Activated CD8-positive, alpha-beta T cell treated with anti-CD3 and anti-CD28 coated beads for 36 hours (primary cell): ENCODE results near the gene FRMD4B. TPM values are rescaled to one million over a fixed set of nuclear protein-coding genes. Genes with fewer than 3 reads are reported as not detected.

ENCODE experiments used
- ATAC-seq: fragments of 200-7000 bp; cut with Tn5 transposase; one replicate; pipeline ENCODE4 v1.10.0; 2021; ENCODE audit warnings: mild to moderate bottlenecking, moderate library complexity
- CTCF ChIA-PET: fragments of 350-600 bp; sonication (Branson Sonifier 250); formaldehyde crosslinking; loops from one replicate; lab custom pipeline; 2021; ENCODE audit warnings: antibody characterized with exemption; lab: Charles Lee
- POLR2A ChIA-PET: fragments of 350-600 bp; sonication (Branson Sonifier 250); formaldehyde crosslinking; loops from one replicate; lab custom pipeline; 2021; ENCODE audit warnings: antibody characterized with exemption; lab: Charles Lee
- DNase-seq: peaks from one replicate; pipeline ENCODE4 v3.0.0-alpha.2; 2020
- H3K27ac Mint-ChIP-seq: one replicate; pipeline ENCODE4 v1.8.0; 2021; ENCODE audit warnings: mild to moderate bottlenecking, mixed read lengths
- H3K27me3 Mint-ChIP-seq: one replicate; pipeline ENCODE4 v1.8.0; 2021; ENCODE audit warnings: mixed read lengths
- H3K36me3 Mint-ChIP-seq: one replicate; pipeline ENCODE4 v1.8.0; 2021; ENCODE audit warnings: low read depth, mixed read lengths
- H3K4me1 Mint-ChIP-seq: one replicate; pipeline ENCODE4 v1.8.0; 2021; ENCODE audit warnings: low read depth, mixed read lengths
- H3K4me3 Mint-ChIP-seq: one replicate; pipeline ENCODE4 v1.8.0; 2021; ENCODE audit warnings: mild to moderate bottlenecking, moderate library complexity, mixed read lengths
- H3K9me3 Mint-ChIP-seq: one replicate; pipeline ENCODE4 v1.8.0; 2021; ENCODE audit warnings: mixed read lengths
- intact Hi-C: fragments of 100-400 bp; cut with micrococcal nuclease; formaldehyde crosslinking; loops from one replicate; pipeline ENCODE4 v1.10.0; 2022
- total RNA-seq, 2 experiments: library from RNA; stranded (reverse); gene quantifications; one replicate each; pipeline ENCODE4 v1.2.3, GENCODE V29; 2021
- TF ChIP-seq, protein P1 (sequence below): fragments of 200-600 bp; IDR thresholded peaks from one replicate; pipeline ENCODE4 v1.8.0; 2022; ENCODE audit warnings: antibody characterized with exemption, mild to moderate bottlenecking

The FRMD4B gene
- total RNA-seq, 2 experiments from 2014 or later, result 11.7 to 11.8 TPM

GRCh38 chr3:69408542-69408941 lies 22.7 kb upstream of the FRMD4B start:
- ChIA-PET CTCF (interaction anchor here (1.3 to 3.6 kb wide), 9 partner anchors 8 to 288 kb away, joined by 4 to 41 read pairs (median 12); partner anchors contain the start of gene FRMD4B), POLR2A (no interaction called here)
- TF ChIP-seq, protein P1, sequence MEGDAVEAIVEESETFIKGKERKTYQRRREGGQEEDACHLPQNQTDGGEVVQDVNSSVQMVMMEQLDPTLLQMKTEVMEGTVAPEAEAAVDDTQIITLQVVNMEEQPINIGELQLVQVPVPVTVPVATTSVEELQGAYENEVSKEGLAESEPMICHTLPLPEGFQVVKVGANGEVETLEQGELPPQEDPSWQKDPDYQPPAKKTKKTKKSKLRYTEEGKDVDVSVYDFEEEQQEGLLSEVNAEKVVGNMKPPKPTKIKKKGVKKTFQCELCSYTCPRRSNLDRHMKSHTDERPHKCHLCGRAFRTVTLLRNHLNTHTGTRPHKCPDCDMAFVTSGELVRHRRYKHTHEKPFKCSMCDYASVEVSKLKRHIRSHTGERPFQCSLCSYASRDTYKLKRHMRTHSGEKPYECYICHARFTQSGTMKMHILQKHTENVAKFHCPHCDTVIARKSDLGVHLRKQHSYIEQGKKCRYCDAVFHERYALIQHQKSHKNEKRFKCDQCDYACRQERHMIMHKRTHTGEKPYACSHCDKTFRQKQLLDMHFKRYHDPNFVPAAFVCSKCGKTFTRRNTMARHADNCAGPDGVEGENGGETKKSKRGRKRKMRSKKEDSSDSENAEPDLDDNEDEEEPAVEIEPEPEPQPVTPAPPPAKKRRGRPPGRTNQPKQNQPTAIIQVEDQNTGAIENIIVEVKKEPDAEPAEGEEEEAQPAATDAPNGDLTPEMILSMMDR, result no peak
- Mint-ChIP-seq H3K4me3 (no peak overlapping the region), H3K9me3 (peaks cover 7% of the 10 kb centered on the region), H3K4me1 (peaks cover 5% of the 10 kb centered on the region), H3K36me3 (no peaks in the 10 kb centered on the region), H3K27me3 (peaks cover 5% of the 10 kb centered on the region), H3K27ac (no peak overlapping the region)
- ATAC-seq, result no peak
- no peak for DNase-seq
- intact Hi-C loops, result no loop called here

GRCh38 chr3:69407908-69408307 lies 22.0 kb upstream of the FRMD4B start:
- TF ChIP-seq, protein P1, result no peak
- intact Hi-C loops, result no loop called here
- POLR2A ChIA-PET, result interaction anchor here (0.6 kb wide), 1 partner anchor 384 kb away, joined by 3 read pairs; no protein-coding TSS in a partner anchor
- DNase-seq (no peak), ATAC-seq (no peak)
- CTCF ChIA-PET, result interaction anchor here (1.3 to 3.6 kb wide), 3 partner anchors 8 to 288 kb away, joined by 4 to 41 read pairs (median 23); no protein-coding TSS in a partner anchor
- peaks cover 5% of the 10 kb centered on the region for H3K27me3 Mint-ChIP-seq
- no peaks in the 10 kb centered on the region for H3K36me3 Mint-ChIP-seq
- no peak overlapping the region for H3K27ac Mint-ChIP-seq
- H3K4me1 Mint-ChIP-seq, result peaks cover 5% of the 10 kb centered on the region
- H3K4me3 Mint-ChIP-seq, result no peak overlapping the region
- H3K9me3 Mint-ChIP-seq, result peaks cover 7% of the 10 kb centered on the region

- Mint-ChIP-seq H3K27me3 (peaks cover 4% of the 10 kb centered on the region), H3K9me3 (peaks cover 7% of the 10 kb centered on the region), H3K4me3 (no peak overlapping the region), H3K4me1 (peaks cover 5% of the 10 kb centered on the region), H3K36me3 (no peaks in the 10 kb centered on the region), H3K27ac (no peak overlapping the region)
- POLR2A ChIA-PET, result interaction anchor here (0.6 kb wide), 1 partner anchor 363 kb away, joined by 3 read pairs; no protein-coding TSS in a partner anchor
- intact Hi-C loops, result no loop called here
- no peak for DNase-seq
- CTCF ChIA-PET, result interaction anchor here (1.0 kb wide), 1 partner anchor 8 kb away, joined by 3 read pairs; no protein-coding TSS in a partner anchor
- ATAC-seq, result no peak
- TF ChIP-seq, protein P1, result no peak
Measured at GRCh38 chr3:69406163-69406562, 20.3 kb upstream of the FRMD4B start.

- CTCF ChIA-PET, result interaction anchor here (0.9 to 1.5 kb wide), 2 partner anchors 47 to 285 kb away, joined by 3 read pairs; no protein-coding TSS in a partner anchor
- Mint-ChIP-seq H3K4me3 (no peak overlapping the region), H3K27ac (no peak overlapping the region), H3K9me3 (peaks cover 7% of the 10 kb centered on the region), H3K36me3 (no peaks in the 10 kb centered on the region), H3K27me3 (peaks cover 8% of the 10 kb centered on the region), H3K4me1 (peaks cover under 1% of the 10 kb centered on the region)
- intact Hi-C loops, result no loop called here
- TF ChIP-seq, protein P1, result no peak
- ATAC-seq, result no peak
- POLR2A ChIA-PET, result no interaction called here
- no peak for DNase-seq
Measured at GRCh38 chr3:69405067-69405466, 19.2 kb upstream of the FRMD4B start.

DNA sequence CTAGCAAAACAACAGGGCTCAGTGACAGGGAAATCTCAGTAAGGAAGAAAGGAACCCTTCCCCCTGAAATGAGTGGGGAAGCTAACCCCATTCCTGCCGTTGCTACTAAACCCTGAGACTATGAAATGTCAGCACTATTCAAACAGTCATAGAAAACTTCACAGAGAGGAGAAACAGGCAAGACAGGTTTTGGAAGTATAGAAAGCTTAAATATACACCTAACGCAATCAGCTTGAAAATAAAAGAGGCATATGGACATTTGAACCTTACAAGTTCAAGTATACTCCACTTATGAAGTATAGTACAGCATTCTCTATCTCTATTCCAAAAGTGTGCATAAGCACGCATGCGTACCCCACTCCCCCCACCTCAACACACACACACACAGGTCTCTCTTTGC lies 17.6 kb upstream of the FRMD4B start:
- H3K9me3 Mint-ChIP-seq, result peaks cover 7% of the 10 kb centered on the region
- ATAC-seq (no peak), DNase-seq (no peak)
- H3K4me1 Mint-ChIP-seq, result no peaks in the 10 kb centered on the region
- no peak overlapping the region for H3K4me3 Mint-ChIP-seq
- intact Hi-C loops, result no loop called here
- H3K36me3 Mint-ChIP-seq, result no peaks in the 10 kb centered on the region
- H3K27me3 Mint-ChIP-seq, result peaks cover 9% of the 10 kb centered on the region
- CTCF ChIA-PET, result interaction anchor here (1.2 to 2.0 kb wide), 2 partner anchors 98 to 282 kb away, joined by 3 to 5 read pairs; no protein-coding TSS in a partner anchor
- no peak overlapping the region for H3K27ac Mint-ChIP-seq
- TF ChIP-seq, protein P1, result no peak
- POLR2A ChIA-PET, result no interaction called here
